ENCODE data around the gene SIGLEC12.
"Not testable (repeated sequence)": the region's sequence is repeated elsewhere in the genome, so short reads cannot be mapped to it uniquely, and the experiment has no call there.

SIGLEC12 gene

DNA sequence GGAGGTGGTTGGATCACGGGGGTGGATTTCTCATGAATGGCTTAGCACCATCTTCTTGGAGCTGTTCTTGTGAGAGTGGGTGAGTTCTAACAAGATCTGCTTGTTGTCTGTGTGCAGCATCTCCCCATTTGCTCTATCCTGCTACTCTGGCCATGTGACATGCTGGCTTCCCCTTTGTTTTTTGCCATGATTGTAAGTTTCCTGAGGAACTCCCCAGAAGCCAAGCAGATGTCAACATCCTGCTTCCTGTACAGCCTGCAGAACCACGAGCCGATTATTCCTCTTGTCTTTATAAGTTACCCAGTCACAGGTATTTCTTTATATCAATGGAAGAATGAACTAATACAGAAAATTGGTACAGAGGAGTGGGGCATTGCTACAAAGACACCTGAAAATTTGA, 2.3 kb upstream of the SIGLEC12 start:
- no peaks in the 10 kb centered on the region for H3K4me1 ChIP-seq (ENCODE audit: control insufficient read depth, insufficient read depth, low read length)
- H3K9ac ChIP-seq (ENCODE audit: low read length in 2 of 2): no peak overlapping the region

DNA sequence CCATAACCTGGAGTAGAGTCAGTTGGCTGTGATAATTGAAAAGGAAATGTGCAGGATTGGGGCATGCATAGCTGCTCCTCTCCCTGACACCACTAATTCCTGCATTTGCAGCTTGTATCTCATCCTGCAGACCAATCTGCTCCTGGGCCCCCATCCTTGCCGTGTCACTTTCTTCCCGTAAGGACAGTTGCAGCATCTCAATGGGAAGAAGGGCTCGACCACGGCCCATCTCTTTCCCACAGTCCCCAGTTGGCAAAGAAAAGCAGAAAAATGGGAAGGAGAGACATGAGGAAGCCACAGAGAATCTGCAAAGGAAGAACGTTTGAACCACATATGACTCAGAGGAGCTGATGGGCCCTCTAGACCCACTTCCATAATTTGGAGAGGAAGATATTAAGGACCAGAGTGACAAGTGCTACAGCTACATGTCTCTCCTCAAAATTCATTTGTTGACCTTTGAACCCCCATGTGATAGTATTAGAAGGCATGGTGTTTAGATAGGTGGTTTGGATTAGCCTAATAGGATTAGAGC, 1.8 kb upstream of the SIGLEC12 start:
- Histone ChIP-seq H3K27me3 (ENCODE audit: control insufficient read depth in 1 of 2, insufficient read depth in 2 of 2, low read length in 2 of 2) (peaks cover 0 to 5% of the 10 kb centered on the region in 2 donors), H3K27ac (ENCODE audit: low read length) (no peak overlapping the region), H3K9ac (ENCODE audit: low read length in 2 of 2) (no peak overlapping the region), H3K9me3 (ENCODE audit: control insufficient read depth in 2 of 2, low read length in 2 of 2) (peaks cover 0 to 2% of the 10 kb centered on the region in 2 donors), H3K4me1 (ENCODE audit: control insufficient read depth, insufficient read depth, low read length) (no peaks in the 10 kb centered on the region), H3K4me3 (ENCODE audit: low read length in 2 of 2) (no peak overlapping the region), H3K36me3 (ENCODE audit: control insufficient read depth in 2 of 2, insufficient read depth in 2 of 2, low read length in 2 of 2) (no peaks in the 10 kb centered on the region)

More for the DNA sequence above, 2.3 kb upstream of the SIGLEC12 start:
- Histone ChIP-seq H3K27me3 (ENCODE audit: control insufficient read depth in 1 of 2, insufficient read depth in 2 of 2, low read length in 2 of 2) (peaks cover 0 to 3% of the 10 kb centered on the region in 2 donors), H3K36me3 (ENCODE audit: control insufficient read depth in 2 of 2, insufficient read depth in 2 of 2, low read length in 2 of 2) (no peaks in the 10 kb centered on the region), H3K27ac (ENCODE audit: low read length) (no peak overlapping the region), H3K9me3 (ENCODE audit: control insufficient read depth in 2 of 2, low read length in 2 of 2) (peaks cover 0 to 2% of the 10 kb centered on the region in 2 donors), H3K4me3 (ENCODE audit: low read length in 2 of 2) (no peak overlapping the region)

DNA sequence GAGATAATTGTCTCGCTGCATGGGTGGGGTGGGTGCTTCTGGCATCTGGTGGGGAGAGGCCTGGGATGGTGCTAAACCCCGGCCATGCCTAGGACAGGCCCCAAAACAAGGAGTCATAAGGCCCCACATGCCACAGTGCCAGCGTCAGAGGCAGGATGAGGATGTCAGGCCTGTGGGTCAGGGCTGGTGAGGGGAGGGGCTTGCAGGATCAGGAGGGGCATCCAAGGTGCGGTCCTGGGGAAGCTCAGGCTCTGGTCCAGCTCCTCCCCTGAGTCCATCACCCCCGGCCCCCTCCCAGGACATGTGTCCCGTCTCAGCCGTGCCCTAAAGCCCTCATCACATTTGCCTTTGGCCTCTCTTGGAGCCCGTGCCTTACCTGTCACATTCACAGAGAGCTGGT, 669 bp downstream of the SIGLEC12 start:
- H3K4me1 ChIP-seq (ENCODE audit: control insufficient read depth, insufficient read depth, low read length); H3K36me3 ChIP-seq (ENCODE audit: control insufficient read depth in 2 of 2, insufficient read depth in 2 of 2, low read length in 2 of 2); H3K9ac ChIP-seq (ENCODE audit: low read length in 2 of 2); H3K27me3 ChIP-seq (ENCODE audit: control insufficient read depth in 1 of 2, insufficient read depth in 2 of 2, low read length in 2 of 2); H3K4me3 ChIP-seq (ENCODE audit: low read length in 2 of 2); H3K27ac ChIP-seq (ENCODE audit: low read length); H3K9me3 ChIP-seq (ENCODE audit: control insufficient read depth in 2 of 2, low read length in 2 of 2): not testable (repeated sequence)

DNA sequence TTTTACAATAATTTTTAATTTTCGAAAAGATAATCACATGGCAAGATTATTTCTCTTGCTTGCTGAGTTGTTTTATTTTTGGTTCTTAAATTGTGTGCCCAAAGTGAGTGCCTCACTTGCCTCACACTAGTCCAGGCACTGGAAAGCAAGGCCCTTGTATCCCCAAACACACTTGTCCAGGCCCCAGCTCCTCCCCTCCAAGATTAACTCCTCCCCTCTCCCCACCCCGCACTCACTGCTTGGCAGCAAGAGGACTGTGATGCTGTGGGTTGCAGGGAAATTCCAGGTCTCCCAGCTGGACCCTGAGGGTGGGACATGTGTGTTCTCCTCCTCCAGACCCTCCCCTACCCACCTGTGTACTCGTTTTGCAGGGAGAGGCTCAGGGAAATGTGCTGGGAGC, 3.9 kb downstream of the SIGLEC12 start:
- Histone ChIP-seq H3K9ac (ENCODE audit: low read length in 2 of 2) (no peak overlapping the region), H3K9me3 (ENCODE audit: control insufficient read depth in 2 of 2, low read length in 2 of 2) (no peaks in the 10 kb centered on the region), H3K4me3 (ENCODE audit: low read length in 2 of 2) (no peak overlapping the region), H3K36me3 (ENCODE audit: control insufficient read depth in 2 of 2, insufficient read depth in 2 of 2, low read length in 2 of 2) (no peaks in the 10 kb centered on the region), H3K4me1 (ENCODE audit: control insufficient read depth, insufficient read depth, low read length) (no peaks in the 10 kb centered on the region), H3K27ac (ENCODE audit: low read length) (no peak overlapping the region), H3K27me3 (ENCODE audit: control insufficient read depth in 1 of 2, insufficient read depth in 2 of 2, low read length in 2 of 2) (peaks cover 0 to 7% of the 10 kb centered on the region in 2 donors)

DNA sequence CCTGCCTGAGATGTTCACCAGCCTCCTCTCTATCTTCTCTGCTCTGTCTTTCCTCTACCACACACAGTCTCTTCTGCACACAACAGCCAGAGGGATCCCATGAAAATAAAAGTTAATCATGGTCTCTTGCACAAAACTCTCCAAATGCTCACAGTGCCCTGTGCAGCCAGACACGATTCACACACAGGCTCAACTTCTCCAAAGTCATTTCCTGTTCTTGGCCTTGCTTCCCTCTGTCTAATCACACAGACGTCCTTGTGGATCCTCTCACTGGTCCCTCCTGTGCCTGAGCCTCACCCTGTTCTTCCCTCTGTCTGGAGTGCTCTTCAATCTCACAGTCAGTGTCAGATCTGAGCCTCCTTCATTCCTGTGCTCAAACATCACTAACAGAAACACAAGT, 7.8 kb downstream of the SIGLEC12 start:
- Histone ChIP-seq H3K36me3 (ENCODE audit: control insufficient read depth in 2 of 2, insufficient read depth in 2 of 2, low read length in 2 of 2) (no peaks in the 10 kb centered on the region), H3K9me3 (ENCODE audit: control insufficient read depth in 2 of 2, low read length in 2 of 2) (no peaks in the 10 kb centered on the region), H3K9ac (ENCODE audit: low read length in 2 of 2) (no peak overlapping the region), H3K27ac (ENCODE audit: low read length) (no peak overlapping the region), H3K27me3 (ENCODE audit: control insufficient read depth in 1 of 2, insufficient read depth in 2 of 2, low read length in 2 of 2) (peaks cover 0 to 6% of the 10 kb centered on the region in 2 donors), H3K4me1 (ENCODE audit: control insufficient read depth, insufficient read depth, low read length) (no peaks in the 10 kb centered on the region), H3K4me3 (ENCODE audit: low read length in 2 of 2) (no peak overlapping the region)

DNA sequence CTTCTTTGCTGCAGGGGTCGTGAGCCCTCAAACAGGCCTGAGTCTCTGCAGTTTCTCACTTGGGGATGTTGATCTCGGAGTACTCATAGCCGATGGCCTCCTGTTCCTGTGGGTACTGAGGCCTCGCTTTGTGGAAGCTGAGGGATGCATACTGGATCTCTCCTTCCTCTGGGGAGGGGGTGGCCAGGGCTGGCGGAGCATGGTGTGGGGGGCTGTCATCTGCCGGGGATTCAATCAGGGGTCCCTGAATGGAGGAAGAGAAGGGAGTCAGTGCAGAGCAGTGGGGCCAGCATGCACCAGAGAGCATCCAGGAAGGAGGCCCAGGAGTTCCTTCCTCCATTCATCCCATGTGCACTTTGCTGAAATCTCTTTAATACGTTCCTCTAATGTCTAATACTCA, 10.0 kb downstream of the SIGLEC12 start:
- Histone ChIP-seq H3K4me3 (ENCODE audit: low read length in 2 of 2) (no peak overlapping the region), H3K27me3 (ENCODE audit: control insufficient read depth in 1 of 2, insufficient read depth in 2 of 2, low read length in 2 of 2) (peaks cover 0 to 4% of the 10 kb centered on the region in 2 donors), H3K36me3 (ENCODE audit: control insufficient read depth in 2 of 2, insufficient read depth in 2 of 2, low read length in 2 of 2) (no peaks in the 10 kb centered on the region), H3K27ac (ENCODE audit: low read length) (no peak overlapping the region), H3K4me1 (ENCODE audit: control insufficient read depth, insufficient read depth, low read length) (no peaks in the 10 kb centered on the region), H3K9ac (ENCODE audit: low read length in 2 of 2) (no peak overlapping the region), H3K9me3 (ENCODE audit: control insufficient read depth in 2 of 2, low read length in 2 of 2) (no peaks in the 10 kb centered on the region)

DNA sequence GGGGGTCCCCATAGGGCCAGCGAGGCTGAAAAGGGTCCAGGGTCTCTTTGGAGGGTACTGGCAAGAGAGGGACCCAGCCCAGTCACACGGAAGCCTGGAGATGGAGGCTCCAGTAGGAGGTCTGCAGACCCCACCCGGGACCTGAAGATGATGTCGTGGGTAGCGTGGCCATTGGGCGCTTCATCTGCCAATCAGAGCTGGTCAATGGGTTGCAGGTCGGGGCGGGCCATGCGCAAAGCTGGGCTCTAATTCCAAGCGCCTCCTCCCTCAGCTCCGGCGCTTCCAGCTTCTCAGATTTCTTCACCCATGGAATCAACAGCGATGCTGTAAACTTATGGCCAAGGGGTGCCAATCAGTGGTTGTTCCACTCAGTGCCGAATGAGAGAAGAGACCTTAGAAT, 10.9 kb downstream of the SIGLEC12 start:
- Histone ChIP-seq H3K4me3 (ENCODE audit: low read length in 2 of 2) (no peak overlapping the region), H3K36me3 (ENCODE audit: control insufficient read depth in 2 of 2, insufficient read depth in 2 of 2, low read length in 2 of 2) (no peaks in the 10 kb centered on the region), H3K4me1 (ENCODE audit: control insufficient read depth, insufficient read depth, low read length) (no peaks in the 10 kb centered on the region), H3K9ac (ENCODE audit: low read length in 2 of 2) (no peak overlapping the region), H3K9me3 (ENCODE audit: control insufficient read depth in 2 of 2, low read length in 2 of 2) (no peaks in the 10 kb centered on the region), H3K27ac (ENCODE audit: low read length) (no peak overlapping the region), H3K27me3 (ENCODE audit: control insufficient read depth in 1 of 2, insufficient read depth in 2 of 2, low read length in 2 of 2) (peaks cover 0 to 4% of the 10 kb centered on the region in 2 donors)

DNA sequence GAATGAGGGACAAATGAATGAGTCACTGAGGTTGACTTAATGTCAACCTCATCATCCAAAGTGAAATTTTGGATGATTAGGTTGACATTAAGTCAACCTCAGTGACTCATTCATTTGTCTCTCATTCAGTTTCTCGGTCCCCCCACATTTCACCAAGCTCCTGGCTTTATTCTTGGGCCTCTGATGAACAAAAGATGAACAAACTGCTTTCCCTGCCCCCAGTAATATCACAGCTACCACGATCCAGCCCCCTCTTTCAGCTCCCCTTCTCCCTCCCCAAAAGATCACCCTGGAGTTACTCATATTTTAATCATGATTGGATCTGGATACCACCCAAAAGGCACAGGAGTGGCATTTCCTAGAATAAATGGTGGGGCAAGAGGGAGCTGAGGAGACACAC, 12.5 kb downstream of the SIGLEC12 start:
- Histone ChIP-seq H3K27me3 (ENCODE audit: control insufficient read depth in 1 of 2, insufficient read depth in 2 of 2, low read length in 2 of 2) (peaks cover 0 to 4% of the 10 kb centered on the region in 2 donors), H3K4me1 (ENCODE audit: control insufficient read depth, insufficient read depth, low read length) (no peaks in the 10 kb centered on the region), H3K9ac (ENCODE audit: low read length in 2 of 2) (no peak overlapping the region), H3K27ac (ENCODE audit: low read length) (no peak overlapping the region), H3K4me3 (ENCODE audit: low read length in 2 of 2) (no peak overlapping the region), H3K9me3 (ENCODE audit: control insufficient read depth in 2 of 2, low read length in 2 of 2) (no peaks in the 10 kb centered on the region), H3K36me3 (ENCODE audit: control insufficient read depth in 2 of 2, insufficient read depth in 2 of 2, low read length in 2 of 2) (no peaks in the 10 kb centered on the region)

DNA sequence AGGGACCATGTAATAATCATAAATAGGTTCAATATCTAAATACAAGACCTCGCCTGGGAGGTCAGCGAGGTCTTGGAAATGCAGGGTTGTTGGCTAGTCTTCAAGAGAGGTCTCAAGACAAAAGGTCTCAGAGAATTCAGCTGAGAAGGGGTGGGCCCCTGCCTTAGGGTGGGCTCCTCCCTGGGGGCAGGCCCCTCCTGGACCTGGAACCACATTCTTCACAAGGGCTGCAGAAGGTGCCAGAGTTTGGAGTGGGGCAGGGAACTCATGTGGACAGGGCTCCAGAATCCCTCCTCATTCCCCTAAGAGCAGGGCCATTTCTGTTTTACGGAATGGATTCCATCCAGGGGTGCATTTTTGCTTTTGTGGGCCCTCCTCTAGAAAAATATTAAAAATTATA, 13.1 kb downstream of the SIGLEC12 start:
- H3K27ac ChIP-seq (ENCODE audit: low read length): no peak overlapping the region
- H3K36me3 ChIP-seq (ENCODE audit: control insufficient read depth in 2 of 2, insufficient read depth in 2 of 2, low read length in 2 of 2): no peaks in the 10 kb centered on the region
- H3K9me3 ChIP-seq (ENCODE audit: control insufficient read depth in 2 of 2, low read length in 2 of 2): no peaks in the 10 kb centered on the region
- H3K4me3 ChIP-seq (ENCODE audit: low read length in 2 of 2): no peak overlapping the region
- no peaks in the 10 kb centered on the region for H3K4me1 ChIP-seq (ENCODE audit: control insufficient read depth, insufficient read depth, low read length)
- no peak overlapping the region for H3K9ac ChIP-seq (ENCODE audit: low read length in 2 of 2)
- peaks cover 0 to 2% of the 10 kb centered on the region in 2 donors for H3K27me3 ChIP-seq (ENCODE audit: control insufficient read depth in 1 of 2, insufficient read depth in 2 of 2, low read length in 2 of 2)

DNA sequence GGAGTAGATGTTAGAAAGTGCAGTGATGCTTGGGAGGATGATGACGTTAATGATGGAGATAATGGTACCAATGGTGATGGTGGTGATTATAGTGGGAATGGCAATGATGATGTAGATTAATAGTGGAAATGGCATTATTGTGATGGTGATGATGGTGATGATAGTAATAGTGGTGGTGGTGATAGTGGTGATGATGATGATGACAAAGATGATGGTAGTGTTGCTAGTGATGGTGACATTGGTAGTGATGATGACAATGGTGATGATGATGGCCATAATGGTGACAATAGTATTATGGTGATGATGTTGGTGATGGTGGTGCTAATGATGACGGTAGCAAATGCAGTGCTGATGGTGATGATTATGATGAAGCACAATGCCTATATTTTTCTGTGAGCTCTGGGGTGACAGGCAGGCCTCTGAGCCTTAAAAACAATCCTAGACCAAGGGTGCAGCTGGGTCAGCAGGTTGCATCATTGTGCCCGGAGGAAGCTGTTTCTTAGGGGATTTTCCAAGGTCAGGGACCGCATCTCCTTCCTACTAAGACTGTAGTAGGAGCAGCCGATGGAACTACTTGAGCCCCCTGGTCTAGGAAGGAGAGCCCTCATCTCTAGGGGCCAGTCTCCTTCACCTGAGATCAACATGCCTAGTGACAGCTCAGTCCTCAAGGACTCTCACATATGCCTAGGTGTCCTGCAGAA, 15.5 kb downstream of the SIGLEC12 start:
- Histone ChIP-seq H3K27me3 (ENCODE audit: control insufficient read depth in 1 of 2, insufficient read depth in 2 of 2, low read length in 2 of 2) (peaks cover 0 to 2% of the 10 kb centered on the region in 2 donors), H3K36me3 (ENCODE audit: control insufficient read depth in 2 of 2, insufficient read depth in 2 of 2, low read length in 2 of 2) (no peaks in the 10 kb centered on the region), H3K9ac (ENCODE audit: low read length in 2 of 2) (no peak overlapping the region), H3K27ac (ENCODE audit: low read length) (no peak overlapping the region), H3K4me3 (ENCODE audit: low read length in 2 of 2) (no peak overlapping the region), H3K9me3 (ENCODE audit: control insufficient read depth in 2 of 2, low read length in 2 of 2) (no peaks in the 10 kb centered on the region), H3K4me1 (ENCODE audit: control insufficient read depth, insufficient read depth, low read length) (no peaks in the 10 kb centered on the region)

DNA sequence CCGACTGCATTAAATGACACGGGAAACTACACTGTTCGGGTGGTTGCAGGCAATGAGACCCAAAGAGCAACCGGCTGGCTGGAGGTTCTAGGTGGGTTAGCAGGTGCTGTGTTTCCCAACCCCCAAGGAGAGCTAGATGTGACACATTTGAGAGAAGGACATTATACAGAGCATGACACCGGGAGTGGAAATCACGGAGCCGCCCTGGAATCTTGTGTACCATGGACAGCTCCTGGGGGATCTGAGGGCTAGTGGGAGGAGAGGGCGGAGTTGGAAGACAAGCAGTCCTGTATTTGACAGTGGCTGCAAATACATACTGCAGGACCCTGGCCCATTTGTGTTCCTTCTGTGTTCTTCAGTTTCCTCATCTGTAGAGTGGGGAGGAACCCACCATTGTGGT, 21.0 kb downstream of the SIGLEC12 start:
- no peaks in the 10 kb centered on the region for H3K9me3 ChIP-seq (ENCODE audit: control insufficient read depth in 2 of 2, low read length in 2 of 2)
- H3K27ac ChIP-seq (ENCODE audit: low read length): no peak overlapping the region
- H3K27me3 ChIP-seq (ENCODE audit: control insufficient read depth in 1 of 2, insufficient read depth in 2 of 2, low read length in 2 of 2): peaks cover 7 to 22% of the 10 kb centered on the region in 2 donors
- no peak overlapping the region for H3K4me3 ChIP-seq (ENCODE audit: low read length in 2 of 2)
- no peaks in the 10 kb centered on the region for H3K4me1 ChIP-seq (ENCODE audit: control insufficient read depth, insufficient read depth, low read length)
- H3K36me3 ChIP-seq (ENCODE audit: control insufficient read depth in 2 of 2, insufficient read depth in 2 of 2, low read length in 2 of 2): no peaks in the 10 kb centered on the region
- H3K9ac ChIP-seq (ENCODE audit: low read length in 2 of 2): no peak overlapping the region
